Stimulated activated CD4-positive, alpha-beta T cell treated with anti-CD3 and anti-CD28 coated beads, Interleukin-1b, Interleukin-23, amount 100 ng/mL, for 48 hours (primary cell): ENCODE results near the gene ALAD.
"Not testable (repeated sequence)": the region's sequence is repeated elsewhere in the genome, so short reads cannot be mapped to it uniquely, and the experiment has no call there.

Source experiments
- DNase-seq: peaks from one replicate; pipeline ENCODE4 v3.0.0-alpha.2; 2020

The ALAD gene

GRCh38 chr9:113372059-113372458 is 29.0 kb downstream of the ALAD start:
- no peak for DNase-seq

GRCh38 chr9:113370806-113371325 is 30.2 kb downstream of the ALAD start:
- no peak for DNase-seq

- no peak for DNase-seq
Observed at GRCh38 chr9:113369855-113370140, 31.3 kb downstream of the ALAD start.

GRCh38 chr9:113368982-113369854 is 31.9 kb downstream of the ALAD start:
- DNase-seq, result no peak

GRCh38 chr9:113368348-113368981 is 32.6 kb downstream of the ALAD start:
- no peak for DNase-seq

GRCh38 chr9:113365652-113366051 is 35.4 kb downstream of the ALAD start:
- not testable (repeated sequence) for DNase-seq

DNA sequence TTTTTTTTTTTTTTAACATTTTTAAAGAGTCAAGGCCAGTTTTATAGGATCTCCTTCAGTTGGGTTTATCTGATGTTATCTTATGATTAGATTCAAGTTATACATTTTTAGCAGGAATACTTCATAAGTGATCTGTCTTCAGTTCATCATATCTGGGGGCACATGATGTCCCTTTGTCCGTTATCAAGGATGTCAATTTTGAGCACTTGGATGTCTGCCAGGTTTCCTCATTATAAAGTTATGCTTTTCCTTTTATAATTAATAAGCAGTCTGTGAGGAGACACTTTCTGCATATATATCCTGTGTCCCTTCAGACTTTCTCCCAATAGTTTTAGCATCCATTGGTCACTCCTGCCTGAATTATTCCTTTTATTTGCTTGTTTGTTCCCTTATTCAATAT is 36.1 kb downstream of the ALAD start:
- no peak for DNase-seq

DNA sequence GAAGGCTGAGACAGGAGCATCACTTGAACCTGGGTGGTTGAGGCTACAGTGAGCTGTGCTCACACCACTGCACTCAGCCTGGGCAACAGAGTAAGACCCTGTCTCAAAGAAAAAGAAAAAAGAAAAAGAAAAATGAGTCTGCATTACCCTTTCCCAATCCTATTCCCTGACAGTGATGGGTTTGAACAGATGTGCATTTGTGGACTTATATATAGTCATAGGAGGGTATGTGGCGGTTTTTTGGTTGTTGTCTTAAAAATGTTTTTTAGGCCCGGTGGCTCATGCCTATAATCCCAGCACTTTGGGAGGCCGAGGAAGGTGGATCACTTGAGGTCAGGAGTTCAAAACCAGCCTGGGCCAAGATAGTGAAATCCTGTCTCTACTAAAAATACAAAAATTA is 37.7 kb downstream of the ALAD start:
- DNase-seq, result no peak

DNA sequence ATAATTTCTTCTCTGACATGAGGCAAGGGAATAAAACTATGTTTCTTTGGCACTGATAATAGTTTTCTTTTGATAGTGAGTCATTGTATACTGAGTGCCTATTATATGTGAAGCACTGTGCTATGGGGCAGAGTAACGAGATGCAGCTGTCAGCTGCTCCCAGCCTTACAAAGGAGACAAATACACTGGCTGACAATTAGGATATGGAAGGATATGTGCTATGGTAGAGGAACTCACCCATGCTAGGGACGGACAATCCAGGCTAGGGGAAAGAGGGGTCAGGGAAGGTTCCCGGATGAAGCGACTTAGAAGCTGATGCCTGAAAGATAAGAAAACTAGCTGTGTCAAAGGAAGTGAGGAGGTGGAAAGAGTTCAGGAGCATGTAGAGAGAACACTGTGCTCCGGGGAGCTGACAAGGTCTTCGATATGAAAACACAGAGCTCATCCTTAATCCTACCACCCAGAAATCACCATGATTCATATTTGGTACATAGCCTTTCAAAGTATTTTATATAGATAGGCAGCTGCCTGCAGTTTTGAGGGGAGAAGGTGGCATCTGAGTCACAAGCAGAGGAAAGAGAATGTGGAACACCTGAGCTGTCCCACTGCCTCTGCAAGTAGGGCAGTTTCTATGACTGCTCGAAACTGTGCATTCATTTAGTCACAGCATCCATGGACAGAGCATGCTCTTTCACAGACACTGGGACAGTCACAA is 39.6 kb downstream of the ALAD start:
- peak; percentile 64 for DNase-seq

DNA sequence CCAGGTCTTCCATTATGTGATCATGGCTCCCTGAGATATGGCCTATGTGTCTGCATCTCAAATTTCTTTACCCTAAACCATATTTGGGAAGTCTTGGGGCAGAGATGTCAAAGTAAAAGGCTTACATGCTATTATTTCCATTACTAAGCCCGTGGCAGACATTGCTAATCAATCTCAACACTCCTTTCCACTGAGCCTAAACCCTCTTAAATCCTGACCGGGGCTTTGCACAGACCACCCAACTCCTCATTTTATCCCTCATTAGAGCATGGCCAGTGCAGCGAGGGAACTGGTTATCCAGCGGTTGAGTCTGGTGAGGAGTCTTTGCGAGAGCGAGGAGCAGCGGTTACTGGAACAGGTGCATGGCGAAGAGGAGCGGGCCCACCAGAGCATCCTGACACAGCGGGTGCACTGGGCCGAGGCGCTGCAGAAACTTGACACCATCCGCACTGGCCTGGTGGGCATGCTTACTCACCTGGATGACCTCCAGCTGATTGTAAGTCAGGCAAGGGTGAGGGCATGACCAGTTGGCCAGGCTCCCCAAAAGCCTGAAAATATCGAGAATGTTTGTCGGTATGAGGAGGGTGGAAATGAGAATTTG is 40.7 kb downstream of the ALAD start:
- DNase-seq, result no peak

DNA sequence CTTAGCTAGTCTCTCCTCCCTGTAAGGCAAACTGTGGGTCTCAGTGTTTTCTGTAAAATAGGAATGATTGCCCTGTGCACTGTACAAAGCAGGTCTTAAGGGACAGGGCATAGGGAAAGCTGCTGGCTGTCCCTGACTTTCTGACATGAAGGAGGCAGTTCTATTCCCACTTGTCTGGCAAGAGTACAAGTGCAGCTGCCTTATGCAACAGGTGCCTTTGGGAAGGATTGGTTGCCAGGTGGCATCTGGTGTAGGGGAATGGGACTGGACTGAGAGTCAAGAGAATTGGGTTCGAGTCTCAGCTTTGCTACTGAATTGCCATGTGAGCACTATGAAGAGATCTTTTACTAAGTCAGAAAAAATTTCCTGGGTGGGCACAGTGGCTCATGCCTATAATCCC is 41.7 kb downstream of the ALAD start:
- no peak for DNase-seq

GRCh38 chr9:113356686-113357292 is 44.3 kb downstream of the ALAD start:
- no peak for DNase-seq

GRCh38 chr9:113355040-113355596 is 46.0 kb downstream of the ALAD start:
- DNase-seq, result no peak

DNA sequence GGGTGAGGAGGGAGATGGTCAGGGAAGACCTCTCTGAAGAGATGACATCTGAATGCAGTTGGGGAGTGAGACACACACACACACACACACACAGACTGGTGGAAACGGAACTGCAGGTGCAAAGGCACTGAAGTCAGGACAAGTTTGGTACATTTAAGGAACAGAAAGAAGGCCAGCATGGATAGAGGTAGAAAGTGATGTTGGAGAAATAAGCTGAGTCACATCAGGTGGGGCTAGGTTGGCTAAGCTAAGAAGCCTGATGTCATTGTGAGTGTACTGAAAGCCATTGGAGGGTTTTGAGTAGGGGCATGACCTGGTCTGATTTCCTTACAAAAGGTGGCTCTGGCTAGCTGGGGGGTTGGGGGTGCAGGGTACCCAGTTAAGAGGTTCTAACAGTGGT is 48.7 kb downstream of the ALAD start:
- DNase-seq, result no peak

DNA sequence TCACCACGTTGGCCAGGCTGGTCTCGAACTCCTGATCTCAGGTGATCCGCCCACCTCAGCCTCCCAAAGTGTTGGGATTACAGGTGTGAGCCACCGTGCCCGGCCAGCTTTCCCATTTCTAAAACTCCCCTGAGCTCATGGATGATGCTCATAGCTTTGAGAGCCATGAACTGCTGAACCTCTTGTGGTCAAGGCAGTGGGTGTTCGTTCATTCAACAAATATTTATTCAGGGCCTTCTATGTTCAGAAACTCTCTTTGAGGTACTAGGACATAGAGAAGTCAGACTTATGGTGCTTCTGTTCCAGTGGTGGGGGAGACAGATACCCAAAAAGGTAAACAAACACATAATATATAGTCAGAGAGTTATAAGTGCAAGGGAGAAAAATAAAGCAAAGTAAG is 49.1 kb downstream of the ALAD start:
- DNase-seq, result no peak

- peak; percentile 56 for DNase-seq
Observed at GRCh38 chr9:113350937-113351336, 50.1 kb downstream of the ALAD start.

- no peak for DNase-seq
Observed at GRCh38 chr9:113350107-113350661, 50.9 kb downstream of the ALAD start.

DNA sequence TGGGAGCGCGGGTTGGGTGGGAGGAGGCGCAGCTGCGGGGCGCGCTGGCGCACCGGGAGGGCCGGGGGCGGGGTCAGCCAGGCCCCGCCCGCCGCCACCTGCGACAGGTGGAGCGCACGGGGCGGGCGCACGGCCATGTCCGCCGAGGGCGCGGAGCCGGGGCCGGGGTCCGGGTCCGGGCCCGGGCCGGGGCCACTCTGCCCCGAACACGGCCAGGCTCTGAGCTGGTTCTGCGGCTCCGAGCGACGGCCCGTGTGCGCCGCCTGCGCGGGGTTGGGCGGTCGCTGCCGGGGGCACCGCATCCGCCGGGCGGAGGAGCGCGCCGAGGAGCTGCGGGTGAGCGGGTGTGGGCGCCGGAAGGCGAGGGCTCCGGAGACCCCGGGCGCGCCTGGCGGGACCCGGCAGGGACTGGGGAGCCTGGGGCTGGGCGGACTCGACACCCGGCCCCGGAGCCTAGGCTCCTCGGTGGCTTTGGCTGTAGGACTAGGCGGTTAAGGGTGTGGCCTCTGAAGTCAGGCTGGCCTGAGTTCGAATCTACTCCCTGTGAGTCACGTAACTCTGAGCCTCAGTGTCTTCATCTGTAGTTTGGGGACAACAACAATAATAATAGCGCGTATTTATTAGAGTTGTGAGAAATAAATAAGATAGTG is 51.5 kb downstream of the ALAD start, which contains the start of gene BSPRY:
BSPRY (plus strand) TSS at position 97 of the 650 bp plus-strand sequence; CDS start at position 136, 39 bp downstream.
- peak; percentile 22 for DNase-seq

DNA sequence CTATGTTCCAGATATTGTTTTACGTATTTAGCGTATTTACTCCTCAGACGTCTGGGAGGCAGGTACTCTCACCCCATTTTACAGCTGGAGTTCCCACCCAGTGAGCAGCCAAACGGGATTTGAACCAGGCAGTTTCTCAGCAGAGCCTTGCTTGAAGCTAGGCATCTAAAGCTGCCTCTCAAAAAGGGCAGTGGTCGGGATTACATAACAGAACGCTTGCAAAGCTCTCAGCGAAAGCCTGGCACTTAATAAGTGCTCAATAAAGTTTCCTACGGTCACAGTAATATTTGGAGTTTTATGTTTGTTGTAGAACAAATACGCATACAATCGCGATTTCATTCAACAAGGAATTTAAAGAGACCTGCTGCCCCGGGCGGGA is 52.0 kb downstream of the ALAD start:
- no peak for DNase-seq

GRCh38 chr9:113348437-113348836 is 52.6 kb downstream of the ALAD start:
- no peak for DNase-seq

- DNase-seq, result no peak
Observed at GRCh38 chr9:113345671-113346070, 55.4 kb downstream of the ALAD start.

DNA sequence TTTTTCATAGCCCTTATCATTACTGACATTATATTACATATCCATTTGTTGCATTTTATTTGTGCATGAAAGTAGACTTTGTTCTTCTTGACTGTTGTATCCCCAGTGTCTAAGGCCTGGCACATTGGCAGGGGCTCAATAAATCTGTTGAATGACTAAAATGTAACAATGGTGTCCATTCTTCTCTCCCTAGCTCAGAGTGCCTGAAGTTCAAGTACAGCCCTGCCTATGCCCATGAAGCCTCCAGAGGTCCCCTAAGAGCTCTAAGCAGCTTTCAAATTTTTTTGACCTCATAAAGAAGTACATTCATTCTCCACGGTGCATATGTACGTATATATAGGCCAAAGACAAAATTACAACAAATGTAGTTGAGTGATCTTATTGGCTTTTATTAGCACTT is 55.9 kb downstream of the ALAD start:
- no peak for DNase-seq
